GM12878 (cell line): ENCODE measurements around the gene NUDT9. TPM values are rescaled to one million over a fixed set of nuclear protein-coding genes. Genes with fewer than 3 reads are reported as not detected.

ENCODE experiments used
- ATAC-seq: fragments of 200-7000 bp; cut with Tn5 transposase; 3 replicates; pipeline ENCODE4 v1.9.1; 2020; ENCODE audit warnings: mild to moderate bottlenecking, moderate library complexity
- BruUV-seq: library from RNA; stranded (reverse); fragments of 400-500 nt; replicated peaks from 2 replicates; lab custom pipeline; 2021; lab: Mats Ljungman, UMichigan
- CTCF ChIA-PET: fragments of 300-600 bp; sonication (Branson Sonifier 250); formaldehyde crosslinking; extraction: SDS; loops from one replicate; lab custom pipeline; 2021; ENCODE audit warnings: inconsistent platforms; lab: Yijun Ruan, JAX
- POLR2A ChIA-PET: fragments of 350-600 bp; formaldehyde crosslinking; extraction: SDS; loops from one replicate; lab custom pipeline; 2021; ENCODE audit warnings: inconsistent platforms; lab: Charles Lee
- RAD21 ChIA-PET: fragments of 300-600 bp; sonication (Branson Sonifier 250); formaldehyde crosslinking; loops from one replicate; lab custom pipeline; 2023; ENCODE audit warnings: antibody characterized with exemption; ENCODE audit not compliant: unreplicated experiment; lab: Charles Lee
- SMC1A ChIA-PET: fragments of 300-600 bp; sonication (Branson Sonifier 250); formaldehyde crosslinking; loops from one replicate; lab custom pipeline; 2023; ENCODE audit not compliant: unreplicated experiment, uncharacterized antibody; lab: Charles Lee
- DNase-seq: peaks from one replicate; pipeline ENCODE4 v3.0.0-alpha.2; 2011; ENCODE audit warnings: low read depth, low spot score
- FAIRE-seq: peaks from 3 replicates; lab custom pipeline; 2011; peaks lifted over from hg19 to GRCh38; lab: Jason Lieb, UNC
- H2AFZ ChIP-seq: 2 replicates; pipeline ENCODE4 v1.6.0; 2011; ENCODE audit warnings: low read depth, low read length, control low read depth; ENCODE audit not compliant: control insufficient read depth
- H3K27ac ChIP-seq: 2 replicates; pipeline ENCODE4 v1.5.1; 2011; ENCODE audit warnings: control low read depth; ENCODE audit not compliant: control insufficient read depth, insufficient read depth
- H3K27me3 ChIP-seq, 2 experiments: replicated peaks in 1 of 2; 2 replicates each; pipeline versions ENCODE4 v1.6.0 to v1.6.1; 2011; ENCODE audit warnings: low read length in 1 of 2; ENCODE audit not compliant: control insufficient read depth in 2 of 2, insufficient read depth in 2 of 2
- H3K36me3 ChIP-seq, 2 experiments: 2 replicates each; pipeline ENCODE4 v1.5.1; 2011; ENCODE audit warnings: low read length in 1 of 2; ENCODE audit not compliant: control insufficient read depth in 2 of 2, insufficient read depth in 2 of 2
- H3K4me1 ChIP-seq: 2 replicates; pipeline ENCODE4 v1.6.1; 2011; ENCODE audit warnings: mild to moderate bottlenecking, low read length, moderate library complexity, mixed read lengths; ENCODE audit not compliant: control insufficient read depth, insufficient read depth
- H3K4me2 ChIP-seq: 2 replicates; pipeline ENCODE4 v1.6.0; 2011; ENCODE audit warnings: control low read depth; ENCODE audit not compliant: control insufficient read depth, insufficient read depth
- H3K4me3 ChIP-seq: fragments of 200-600 bp; sonication (generic); 2 replicates; pipeline ENCODE4 v1.5.1; 2016
- H3K79me2 ChIP-seq: 2 replicates; pipeline ENCODE4 v1.6.0; 2011; ENCODE audit warnings: low read length; ENCODE audit not compliant: control insufficient read depth, insufficient read depth
- H3K9ac ChIP-seq: 2 replicates; pipeline ENCODE4 v1.8.0; 2011; ENCODE audit warnings: low read length, control low read depth, mixed read lengths; ENCODE audit not compliant: control insufficient read depth, insufficient read depth
- H3K9me3 ChIP-seq: replicated peaks from 3 replicates; pipeline ENCODE4 v1.5.1; 2011; ENCODE audit warnings: mild to moderate bottlenecking, low read length; ENCODE audit not compliant: control insufficient read depth, insufficient read depth
- H4K20me1 ChIP-seq: 2 replicates; pipeline ENCODE4 v1.6.0; 2011; ENCODE audit not compliant: control insufficient read depth, insufficient read depth
- IKZF2 ChIP-seq, 2 experiments: fragments of 450-650 bp; IDR thresholded peaks; 2 replicates each; pipeline ENCODE4 v1.6.1; 2017; ENCODE audit warnings: mild to moderate bottlenecking in 2 of 2, moderate library complexity in 2 of 2
- WGBS: methylation state at CpG from one replicate; pipeline ENCODE4 v1.1.6; 2016; ENCODE audit warnings: low lambda C conversion rate; ENCODE audit not compliant: insufficient replicate concordance, insufficient coverage; ENCODE audit errors: missing lambda C conversion rate; 5-methylcytosine and 5-hydroxymethylcytosine counted together
- in situ Hi-C: fragments of 300-500 bp; cut with MboI; formaldehyde crosslinking; loops from 9 replicates; pipeline ENCODE4 v1.14.3; 2018; ENCODE audit warnings: mixed read lengths
- intact Hi-C: fragments of 100-400 bp; cut with micrococcal nuclease; formaldehyde crosslinking; loops from one replicate; pipeline ENCODE4 v1.14.2; 2022; ENCODE audit not compliant: unreplicated experiment
- polyA plus RNA-seq, 11 experiments: library from polyadenylated mRNA; depleted of rRNA in 4 of 11; unstranded in 6 of 11; stranded (reverse) in 5 of 11; fragments of >200 nt; fragmentation: Nextera tagmentation in 4 of 11; fragmentation: Illumina TruSeq in 1 of 11; extraction: Ambion mirVana in 4 of 11; extraction: Trizol in 1 of 11; gene quantifications; 1 replicate in 1 of 11; 2 replicates in 10 of 11; pipeline versions ENCODE4 v1.2.1 to v1.2.3, GENCODE V29; 2011 to 2016; ENCODE audit warnings: inconsistent platforms in 2 of 11, missing spikeins in 2 of 11, low read depth in 1 of 11
- total RNA-seq, 4 experiments: library from RNA; depleted of rRNA in 3 of 4; stranded (reverse); fragments of >200 nt in 3 of 4; fragmentation: Illumina TruSeq in 1 of 4; extraction: Trizol in 1 of 4; gene quantifications; 2 replicates each; pipeline versions ENCODE4 v1.2.1 to v1.2.3, GENCODE V29; 2013 to 2021
- TF ChIP-seq, protein P1 (sequence below): fragments of 450-650 bp; conservative IDR thresholded peaks from 2 replicates; pipeline ENCODE4 v1.6.1; 2017; ENCODE audit warnings: mild to moderate bottlenecking, moderate library complexity
- TF ChIP-seq, protein P2 (sequence below): fragments of 450-650 bp; IDR thresholded peaks from 2 replicates; pipeline ENCODE4 v1.6.1; 2016; ENCODE audit warnings: mild to moderate bottlenecking
- TF ChIP-seq, protein P3 (sequence below): fragments of 450-650 bp; IDR thresholded peaks from 2 replicates; pipeline ENCODE4 v1.6.1; 2017; ENCODE audit warnings: mild to moderate bottlenecking, moderate library complexity
- TF ChIP-seq, protein P4 (sequence below): fragments of 450-650 bp; IDR thresholded peaks from 2 replicates; pipeline ENCODE4 v1.6.1; 2017; ENCODE audit warnings: low read depth, mild to moderate bottlenecking, moderate library complexity
- TF ChIP-seq, protein P5 (sequence below), 3 experiments: IDR thresholded peaks in 2 of 3; conservative IDR thresholded peaks in 1 of 3; 2 replicates each; pipeline ENCODE4 v1.5.1; 2011; ENCODE audit warnings: low read depth in 3 of 3, low read length in 3 of 3, mild to moderate bottlenecking in 3 of 3, control low read depth in 2 of 3, moderate library complexity in 2 of 3, inconsistent platforms in 1 of 3, mixed read lengths in 1 of 3; ENCODE audit not compliant: control insufficient read depth in 2 of 3, insufficient read depth in 1 of 3; ENCODE audit errors: extremely low read depth in 1 of 3

NUDT9 gene
- total and polyA plus RNA-seq, 10 of the 15 experiments (the other 5 are each of a cell fraction or from before 2014, with no cell fraction given), result 8.4 to 28.3 (median 14.6) TPM

DNA sequence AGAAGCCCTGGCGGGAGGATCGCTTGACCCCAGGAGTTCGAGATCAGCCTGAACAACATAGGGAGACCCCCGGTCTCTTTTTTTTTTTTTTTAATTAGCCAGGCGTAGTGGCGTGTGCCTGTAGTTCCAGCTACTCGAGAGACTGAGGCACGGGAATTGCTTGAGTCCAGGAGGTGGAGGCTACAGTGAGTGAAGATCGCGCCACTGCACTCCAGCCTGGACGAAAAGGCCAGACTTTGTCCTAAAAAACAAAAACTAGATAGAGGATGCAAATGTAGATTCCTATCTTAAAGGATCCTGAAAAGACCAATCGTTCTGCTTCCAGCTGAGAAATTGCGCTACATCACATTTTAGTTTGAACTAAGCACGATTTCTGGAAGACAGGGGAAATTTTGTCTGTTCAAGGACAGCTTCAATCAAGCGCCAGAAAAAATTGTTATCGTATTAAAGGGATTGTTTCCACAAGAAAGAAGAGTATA, 30.8 kb upstream of the NUDT9 start:
- 1% methylated on average over 16 of the region's 16 CpGs for WGBS
- Histone ChIP-seq H3K27ac (peak overlapping the region; percentile 71), H4K20me1 (no peaks in the 10 kb centered on the region), H3K9me3 (no peaks in the 10 kb centered on the region), H3K4me3 (peak overlapping the region; percentile 83), H2AFZ (peak overlapping the region; percentile 75), H3K9ac (peak overlapping the region; percentile 78), H3K4me1 (peaks cover 3% of the 10 kb centered on the region; the same call in 1 of the 2 replicates), H3K36me3 (no peaks in the 10 kb centered on the region), H3K27me3 (no peaks in the 10 kb centered on the region), H3K79me2 (peaks cover 23% of the 10 kb centered on the region), H3K4me2 (peak overlapping the region; percentile 80)
- in situ Hi-C loops, result no loop called here
- DNase-seq (no peak), FAIRE-seq (no peak), ATAC-seq (peak; percentile 11)
- intact Hi-C loops, result loop anchor here (1.0 kb wide), 1 partner anchor 31 kb away; the partner anchor contains the start of gene NUDT9
- TF ChIP-seq, protein P1, sequence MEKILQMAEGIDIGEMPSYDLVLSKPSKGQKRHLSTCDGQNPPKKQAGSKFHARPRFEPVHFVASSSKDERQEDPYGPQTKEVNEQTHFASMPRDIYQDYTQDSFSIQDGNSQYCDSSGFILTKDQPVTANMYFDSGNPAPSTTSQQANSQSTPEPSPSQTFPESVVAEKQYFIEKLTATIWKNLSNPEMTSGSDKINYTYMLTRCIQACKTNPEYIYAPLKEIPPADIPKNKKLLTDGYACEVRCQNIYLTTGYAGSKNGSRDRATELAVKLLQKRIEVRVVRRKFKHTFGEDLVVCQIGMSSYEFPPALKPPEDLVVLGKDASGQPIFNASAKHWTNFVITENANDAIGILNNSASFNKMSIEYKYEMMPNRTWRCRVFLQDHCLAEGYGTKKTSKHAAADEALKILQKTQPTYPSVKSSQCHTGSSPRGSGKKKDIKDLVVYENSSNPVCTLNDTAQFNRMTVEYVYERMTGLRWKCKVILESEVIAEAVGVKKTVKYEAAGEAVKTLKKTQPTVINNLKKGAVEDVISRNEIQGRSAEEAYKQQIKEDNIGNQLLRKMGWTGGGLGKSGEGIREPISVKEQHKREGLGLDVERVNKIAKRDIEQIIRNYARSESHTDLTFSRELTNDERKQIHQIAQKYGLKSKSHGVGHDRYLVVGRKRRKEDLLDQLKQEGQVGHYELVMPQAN, result 0 out of 2 replicates have a peak, but pooled peaks have one; percentile 9
- TF ChIP-seq, protein P2, sequence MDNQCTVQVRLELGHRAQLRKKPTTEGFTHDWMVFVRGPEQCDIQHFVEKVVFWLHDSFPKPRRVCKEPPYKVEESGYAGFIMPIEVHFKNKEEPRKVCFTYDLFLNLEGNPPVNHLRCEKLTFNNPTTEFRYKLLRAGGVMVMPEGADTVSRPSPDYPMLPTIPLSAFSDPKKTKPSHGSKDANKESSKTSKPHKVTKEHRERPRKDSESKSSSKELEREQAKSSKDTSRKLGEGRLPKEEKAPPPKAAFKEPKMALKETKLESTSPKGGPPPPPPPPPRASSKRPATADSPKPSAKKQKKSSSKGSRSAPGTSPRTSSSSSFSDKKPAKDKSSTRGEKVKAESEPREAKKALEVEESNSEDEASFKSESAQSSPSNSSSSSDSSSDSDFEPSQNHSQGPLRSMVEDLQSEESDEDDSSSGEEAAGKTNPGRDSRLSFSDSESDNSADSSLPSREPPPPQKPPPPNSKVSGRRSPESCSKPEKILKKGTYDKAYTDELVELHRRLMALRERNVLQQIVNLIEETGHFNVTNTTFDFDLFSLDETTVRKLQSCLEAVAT, result peak; percentile 15
- TF ChIP-seq, protein P3, sequence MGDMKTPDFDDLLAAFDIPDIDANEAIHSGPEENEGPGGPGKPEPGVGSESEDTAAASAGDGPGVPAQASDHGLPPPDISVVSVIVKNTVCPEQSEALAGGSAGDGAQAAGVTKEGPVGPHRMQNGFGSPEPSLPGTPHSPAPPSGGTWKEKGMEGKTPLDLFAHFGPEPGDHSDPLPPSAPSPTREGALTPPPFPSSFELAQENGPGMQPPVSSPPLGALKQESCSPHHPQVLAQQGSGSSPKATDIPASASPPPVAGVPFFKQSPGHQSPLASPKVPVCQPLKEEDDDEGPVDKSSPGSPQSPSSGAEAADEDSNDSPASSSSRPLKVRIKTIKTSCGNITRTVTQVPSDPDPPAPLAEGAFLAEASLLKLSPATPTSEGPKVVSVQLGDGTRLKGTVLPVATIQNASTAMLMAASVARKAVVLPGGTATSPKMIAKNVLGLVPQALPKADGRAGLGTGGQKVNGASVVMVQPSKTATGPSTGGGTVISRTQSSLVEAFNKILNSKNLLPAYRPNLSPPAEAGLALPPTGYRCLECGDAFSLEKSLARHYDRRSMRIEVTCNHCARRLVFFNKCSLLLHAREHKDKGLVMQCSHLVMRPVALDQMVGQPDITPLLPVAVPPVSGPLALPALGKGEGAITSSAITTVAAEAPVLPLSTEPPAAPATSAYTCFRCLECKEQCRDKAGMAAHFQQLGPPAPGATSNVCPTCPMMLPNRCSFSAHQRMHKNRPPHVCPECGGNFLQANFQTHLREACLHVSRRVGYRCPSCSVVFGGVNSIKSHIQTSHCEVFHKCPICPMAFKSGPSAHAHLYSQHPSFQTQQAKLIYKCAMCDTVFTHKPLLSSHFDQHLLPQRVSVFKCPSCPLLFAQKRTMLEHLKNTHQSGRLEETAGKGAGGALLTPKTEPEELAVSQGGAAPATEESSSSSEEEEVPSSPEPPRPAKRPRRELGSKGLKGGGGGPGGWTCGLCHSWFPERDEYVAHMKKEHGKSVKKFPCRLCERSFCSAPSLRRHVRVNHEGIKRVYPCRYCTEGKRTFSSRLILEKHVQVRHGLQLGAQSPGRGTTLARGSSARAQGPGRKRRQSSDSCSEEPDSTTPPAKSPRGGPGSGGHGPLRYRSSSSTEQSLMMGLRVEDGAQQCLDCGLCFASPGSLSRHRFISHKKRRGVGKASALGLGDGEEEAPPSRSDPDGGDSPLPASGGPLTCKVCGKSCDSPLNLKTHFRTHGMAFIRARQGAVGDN, result no peak
- TF ChIP-seq IKZF2 (IDR thresholded peaks at IDR 0.05), result peak in 1 of 2 experiments; percentile 17; a peak in 1 of 4 replicates
- TF ChIP-seq, protein P4, sequence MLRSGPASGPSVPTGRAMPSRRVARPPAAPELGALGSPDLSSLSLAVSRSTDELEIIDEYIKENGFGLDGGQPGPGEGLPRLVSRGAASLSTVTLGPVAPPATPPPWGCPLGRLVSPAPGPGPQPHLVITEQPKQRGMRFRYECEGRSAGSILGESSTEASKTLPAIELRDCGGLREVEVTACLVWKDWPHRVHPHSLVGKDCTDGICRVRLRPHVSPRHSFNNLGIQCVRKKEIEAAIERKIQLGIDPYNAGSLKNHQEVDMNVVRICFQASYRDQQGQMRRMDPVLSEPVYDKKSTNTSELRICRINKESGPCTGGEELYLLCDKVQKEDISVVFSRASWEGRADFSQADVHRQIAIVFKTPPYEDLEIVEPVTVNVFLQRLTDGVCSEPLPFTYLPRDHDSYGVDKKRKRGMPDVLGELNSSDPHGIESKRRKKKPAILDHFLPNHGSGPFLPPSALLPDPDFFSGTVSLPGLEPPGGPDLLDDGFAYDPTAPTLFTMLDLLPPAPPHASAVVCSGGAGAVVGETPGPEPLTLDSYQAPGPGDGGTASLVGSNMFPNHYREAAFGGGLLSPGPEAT, result 0 out of 2 replicates have a peak, but pooled peaks have one; percentile 0
- TF ChIP-seq, protein P5, sequence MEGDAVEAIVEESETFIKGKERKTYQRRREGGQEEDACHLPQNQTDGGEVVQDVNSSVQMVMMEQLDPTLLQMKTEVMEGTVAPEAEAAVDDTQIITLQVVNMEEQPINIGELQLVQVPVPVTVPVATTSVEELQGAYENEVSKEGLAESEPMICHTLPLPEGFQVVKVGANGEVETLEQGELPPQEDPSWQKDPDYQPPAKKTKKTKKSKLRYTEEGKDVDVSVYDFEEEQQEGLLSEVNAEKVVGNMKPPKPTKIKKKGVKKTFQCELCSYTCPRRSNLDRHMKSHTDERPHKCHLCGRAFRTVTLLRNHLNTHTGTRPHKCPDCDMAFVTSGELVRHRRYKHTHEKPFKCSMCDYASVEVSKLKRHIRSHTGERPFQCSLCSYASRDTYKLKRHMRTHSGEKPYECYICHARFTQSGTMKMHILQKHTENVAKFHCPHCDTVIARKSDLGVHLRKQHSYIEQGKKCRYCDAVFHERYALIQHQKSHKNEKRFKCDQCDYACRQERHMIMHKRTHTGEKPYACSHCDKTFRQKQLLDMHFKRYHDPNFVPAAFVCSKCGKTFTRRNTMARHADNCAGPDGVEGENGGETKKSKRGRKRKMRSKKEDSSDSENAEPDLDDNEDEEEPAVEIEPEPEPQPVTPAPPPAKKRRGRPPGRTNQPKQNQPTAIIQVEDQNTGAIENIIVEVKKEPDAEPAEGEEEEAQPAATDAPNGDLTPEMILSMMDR (IDR thresholded peaks at IDR 0.05 in 2 of 3, conservative IDR thresholded peaks at IDR 0.05 in 1 of 3; ENCODE audit: control insufficient read depth in 2 of 3, extremely low read depth in 1 of 3, insufficient read depth in 1 of 3, low read depth in 3 of 3, low read length in 3 of 3), result 0 out of 6 replicates have a peak, but pooled peaks of 1 of the 3 experiments have one; percentile 0
- POLR2A ChIA-PET, result interaction anchor here (0.6 to 2.6 kb wide), 11 partner anchors 9 to 413 kb away, joined by 3 to 18 read pairs (median 5); partner anchors contain the start of gene NUDT9
- SMC1A ChIA-PET, result interaction anchor here (0.6 to 6.8 kb wide), 10 partner anchors 14 to 484 kb away, joined by 3 to 54 read pairs (median 4); partner anchors contain the start of gene NUDT9
- TSS peak; percentile 76 for BruUV-seq
- CTCF ChIA-PET, result interaction anchor here (0.7 to 5.2 kb wide), 11 partner anchors 9 to 241 kb away, joined by 3 to 46 read pairs (median 6); partner anchors contain the start of gene NUDT9
- RAD21 ChIA-PET, result interaction anchor here (0.9 to 2.3 kb wide), 6 partner anchors 10 to 1065 kb away, joined by 3 to 12 read pairs (median 5); partner anchors contain the start of genes HERC5 and NUDT9
